GM21619 (cell line): Measurements from ENCODE around the gene CDC25C.

Experiments
- ATAC-seq: cut with Tn5 transposase; IDR thresholded peaks from one replicate; pipeline ENCODE4 v1.9.1; 2021; ENCODE audit not compliant: unreplicated experiment

The CDC25C gene

GRCh38 chr5:138331449-138332368, at the start of gene CDC25C:
Gene CDC25C, minus strand, starts transcription at chr5:138331804. Its CDS starts 624 bp downstream, at chr5:138331180.
- ATAC-seq = peak; percentile 100

- no peak for ATAC-seq
These were observed 41.0 kb upstream of the CDC25C start for GRCh38 chr5:138372653-138373052.

GRCh38 chr5:138372225-138372624, 40.6 kb upstream of the CDC25C start:
- ATAC-seq = peak; percentile 67

GRCh38 chr5:138371454-138371853, 39.9 kb upstream of the CDC25C start:
- ATAC-seq = no peak

- no peak for ATAC-seq
These were observed 38.9 kb upstream of the CDC25C start for GRCh38 chr5:138370537-138370936.

- no peak for ATAC-seq
These were observed 38.1 kb upstream of the CDC25C start for GRCh38 chr5:138369706-138370105.

DNA sequence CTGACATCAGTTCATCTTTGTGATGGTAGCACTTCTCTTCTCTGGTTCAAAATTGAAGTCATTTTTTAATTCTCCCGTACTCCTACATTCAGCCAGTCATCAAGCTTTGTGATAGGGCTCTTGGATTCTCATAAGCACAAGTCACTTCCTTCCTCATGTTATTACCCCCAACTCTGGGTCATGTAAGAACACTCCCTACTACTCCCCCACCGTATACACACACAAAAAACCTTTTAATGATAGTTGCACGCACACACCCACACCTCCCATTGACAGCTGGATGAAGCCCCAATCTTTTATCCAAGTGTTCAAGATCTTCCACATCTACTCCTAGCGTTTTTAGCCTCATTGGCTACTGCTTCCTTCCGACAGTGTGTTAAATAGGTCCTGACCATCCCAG, 37.7 kb upstream of the CDC25C start:
- no peak for ATAC-seq

DNA sequence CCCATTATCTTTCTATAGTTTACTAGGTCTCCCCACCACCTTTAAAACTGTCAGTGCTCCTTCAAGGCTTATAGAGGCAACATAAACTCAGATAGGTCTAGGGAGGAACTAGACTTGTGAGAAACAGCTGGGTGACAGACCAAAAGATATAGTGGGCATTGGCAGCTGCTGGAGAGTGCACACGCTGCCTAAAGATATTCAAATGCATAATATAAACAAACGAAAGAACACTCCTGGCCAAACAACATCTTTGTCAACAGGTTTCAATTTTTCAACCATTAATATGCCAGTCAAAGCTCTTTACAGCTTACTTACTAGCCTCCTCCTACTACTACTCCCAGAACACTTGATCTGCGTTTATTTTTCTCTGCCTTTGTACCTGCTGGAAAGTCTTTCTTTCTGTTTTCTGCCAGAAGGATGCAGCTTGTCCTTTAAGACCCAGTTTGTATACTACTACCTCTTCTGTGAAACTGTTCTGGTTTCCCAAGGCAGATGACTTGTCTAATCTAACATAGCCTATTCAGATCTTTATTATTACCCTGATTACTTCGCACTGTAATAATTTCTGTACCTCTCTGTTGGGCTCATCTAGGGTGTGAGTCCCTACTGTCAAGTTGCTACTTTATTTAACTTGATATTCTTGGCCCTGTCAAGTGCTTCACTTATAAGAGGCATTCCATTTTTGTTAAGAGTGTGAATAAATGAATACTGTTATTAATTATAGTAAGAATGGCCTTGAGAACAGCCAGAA, 35.2 kb upstream of the CDC25C start:
- no peak for ATAC-seq

GRCh38 chr5:138364576-138364975, 33.0 kb upstream of the CDC25C start:
- ATAC-seq = no peak

- ATAC-seq = no peak
These were observed 29.4 kb upstream of the CDC25C start for GRCh38 chr5:138360941-138361452.

DNA sequence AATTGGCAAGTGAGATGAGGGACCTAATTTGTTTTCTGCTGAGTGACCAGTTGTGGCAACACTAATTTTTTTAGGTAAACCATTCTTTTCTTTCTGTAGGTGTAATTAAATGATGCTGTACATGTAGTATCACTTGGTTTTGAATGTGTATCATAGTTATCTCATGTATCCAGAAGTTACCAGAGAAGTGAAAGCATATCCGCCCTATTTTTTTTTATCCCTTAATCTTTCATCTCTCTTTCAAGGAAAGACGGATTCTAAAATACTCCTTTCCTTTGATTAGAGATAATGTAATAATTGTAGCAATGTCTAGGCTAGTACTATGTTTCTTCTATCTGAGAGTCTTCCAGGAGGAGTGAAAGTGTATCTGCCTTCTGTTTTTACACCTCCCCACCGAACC, 28.0 kb upstream of the CDC25C start:
- no peak for ATAC-seq

DNA sequence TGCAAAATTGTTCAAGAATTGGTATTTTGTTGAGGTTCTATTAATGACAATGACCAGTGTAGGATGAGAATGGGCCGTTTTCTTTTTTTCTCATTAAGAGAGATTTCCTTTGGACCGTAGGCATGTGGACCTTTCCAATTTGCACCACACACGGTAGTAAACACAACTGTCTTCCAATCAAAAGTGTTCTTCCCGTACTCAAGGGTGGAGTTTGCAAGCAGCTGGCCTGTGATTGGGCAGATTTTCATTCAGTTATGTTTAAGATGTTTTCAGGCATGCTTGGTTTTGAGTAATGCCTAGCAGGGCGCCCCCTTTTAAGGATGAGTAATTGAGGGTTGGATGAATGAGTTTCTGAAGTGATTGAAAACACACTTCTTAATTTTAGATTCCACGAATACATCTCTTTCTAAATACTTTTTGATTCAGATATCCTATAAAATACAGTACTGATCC, 23.3 kb upstream of the CDC25C start:
- ATAC-seq = peak; percentile 38

- no peak for ATAC-seq
These were observed 22.8 kb upstream of the CDC25C start for GRCh38 chr5:138354387-138354786.

GRCh38 chr5:138353560-138354080, 22.0 kb upstream of the CDC25C start:
- no peak for ATAC-seq

GRCh38 chr5:138352722-138353559, 21.3 kb upstream of the CDC25C start:
- peak; percentile 43 for ATAC-seq

GRCh38 chr5:138352071-138352721, 20.6 kb upstream of the CDC25C start, which contains the start of gene KDM3B:
Gene KDM3B, plus strand, starts transcription at chr5:138352685. Its CDS starts 111 bp downstream, at chr5:138352796.
- ATAC-seq = peak; percentile 52

DNA sequence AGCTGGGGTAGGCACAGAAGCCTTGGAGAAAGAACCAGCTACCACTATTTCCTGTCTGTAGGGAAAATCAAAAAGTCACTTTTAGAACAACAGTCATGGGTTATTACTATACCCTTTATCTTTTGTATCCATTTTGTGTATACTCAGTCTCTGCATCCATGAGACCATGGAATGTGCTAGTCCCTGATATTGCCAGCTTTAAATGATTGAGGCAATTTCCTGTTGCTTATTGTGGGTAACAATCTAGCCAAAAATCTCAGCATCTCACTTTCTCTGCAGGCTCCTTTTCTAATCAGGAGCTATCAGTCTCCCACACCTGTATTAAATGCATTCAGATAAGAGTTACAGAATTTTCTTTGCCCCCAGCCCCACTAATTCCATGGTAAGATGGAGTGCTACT, 19.9 kb upstream of the CDC25C start:
- no peak for ATAC-seq

DNA sequence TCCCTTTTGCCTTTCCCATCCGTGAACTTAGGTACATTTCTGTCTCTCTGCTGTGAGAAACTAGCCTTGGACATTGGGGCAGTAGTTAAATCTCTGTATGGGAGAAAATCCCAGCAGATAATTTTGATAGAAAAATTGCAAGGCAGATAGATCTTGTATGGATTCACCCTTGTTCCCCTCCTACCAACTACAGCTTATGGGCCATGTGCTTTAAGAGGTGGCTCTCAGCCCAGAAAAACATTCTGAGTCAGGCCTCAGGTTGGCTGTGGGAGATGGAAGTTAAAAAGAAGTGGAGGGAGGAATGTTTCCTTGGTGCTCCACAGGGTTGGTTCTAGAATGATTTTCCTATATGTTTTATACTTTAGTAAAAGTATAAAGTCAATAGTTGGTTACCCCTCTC, 19.5 kb upstream of the CDC25C start:
- ATAC-seq = no peak

DNA sequence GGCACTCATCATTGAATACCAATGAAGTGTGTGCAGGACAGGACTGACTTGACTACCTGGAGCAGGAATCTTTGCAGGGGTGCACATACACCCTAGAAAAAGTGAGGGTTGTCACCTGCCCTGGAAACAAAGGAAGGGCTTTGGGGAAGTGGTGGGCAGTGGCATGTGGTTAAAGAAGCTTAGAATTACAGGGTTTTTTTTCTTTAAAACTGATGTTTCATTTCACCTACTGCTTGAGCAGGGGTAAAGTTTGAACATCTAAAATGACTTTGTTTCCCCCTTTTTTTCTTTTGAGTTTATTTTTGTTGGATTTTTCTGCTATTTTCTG, 18.9 kb upstream of the CDC25C start:
- ATAC-seq = no peak
